Ramos (cell line): ENCODE results near the gene PXMP4.
"Not testable (repeated sequence)": the region's sequence is repeated elsewhere in the genome, so short reads cannot be mapped to it uniquely, and the experiment has no call there.

Experiments used
- in situ Hi-C: fragments of 300-500 bp; cut with MboI; formaldehyde crosslinking; loops from one replicate; pipeline ENCODE4 v1.14.3; 2022; ENCODE audit warnings: low sequenced_read_pairs; ENCODE audit not compliant: unreplicated experiment

The PXMP4 gene, protein sequence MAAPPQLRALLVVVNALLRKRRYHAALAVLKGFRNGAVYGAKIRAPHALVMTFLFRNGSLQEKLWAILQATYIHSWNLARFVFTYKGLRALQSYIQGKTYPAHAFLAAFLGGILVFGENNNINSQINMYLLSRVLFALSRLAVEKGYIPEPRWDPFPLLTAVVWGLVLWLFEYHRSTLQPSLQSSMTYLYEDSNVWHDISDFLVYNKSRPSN

DNA sequence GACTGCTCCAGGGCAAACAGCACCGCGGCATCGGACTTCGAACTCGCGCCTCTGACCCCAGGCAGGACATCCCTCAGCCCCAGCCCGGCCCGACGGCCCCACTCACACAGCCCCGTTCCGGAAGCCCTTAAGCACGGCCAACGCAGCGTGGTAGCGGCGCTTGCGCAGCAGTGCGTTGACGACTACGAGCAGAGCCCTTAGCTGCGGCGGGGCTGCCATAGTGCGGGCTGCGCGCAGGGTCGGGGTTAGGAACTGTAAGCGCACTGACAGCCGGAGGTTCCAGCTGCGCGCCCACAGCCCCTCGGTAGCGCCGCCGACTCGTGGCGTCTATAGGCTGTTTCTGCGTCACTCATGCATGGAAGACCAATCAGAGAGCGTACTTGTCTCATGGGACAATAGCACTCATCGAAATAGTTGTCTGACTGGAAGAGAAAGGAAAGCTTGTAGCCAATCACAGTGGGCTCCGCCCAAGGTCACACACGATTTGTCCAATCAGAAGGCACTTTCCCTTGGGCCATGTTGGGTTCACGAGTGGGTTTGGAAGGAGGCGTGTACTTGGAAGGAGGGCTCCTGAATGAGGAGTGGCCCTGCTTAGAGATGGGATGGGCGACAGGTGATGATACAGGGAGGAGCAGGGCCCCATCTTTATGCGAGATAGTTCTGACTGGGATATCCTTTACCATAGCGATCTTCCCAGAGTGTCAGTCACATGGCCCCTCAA lies at the start of gene PXMP4:
TSS of gene PXMP4 (minus strand) at position 322 of the 721 bp plus-strand sequence. CDS start at position 219, 103 bp downstream.
- in situ Hi-C loops, result no loop called here

DNA sequence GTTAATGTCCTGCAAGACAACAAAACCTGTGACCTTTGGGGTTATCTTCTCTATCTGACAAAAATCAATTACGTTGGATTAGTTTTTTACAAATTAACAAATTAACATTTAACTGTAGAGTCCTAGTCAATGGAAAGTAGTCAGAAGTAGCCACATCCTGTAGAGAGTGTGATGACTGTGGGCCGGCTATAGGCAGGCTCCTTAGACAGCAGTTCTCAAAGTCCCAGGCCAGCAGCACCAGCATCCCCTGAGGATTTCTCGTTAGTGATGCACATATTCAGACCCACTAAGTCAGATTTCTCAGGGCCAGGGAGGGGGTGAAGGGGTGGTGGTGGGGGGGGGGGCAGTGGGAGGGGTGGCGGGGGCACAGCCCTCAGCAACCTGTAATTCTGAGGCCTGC lies 48.9 kb upstream of the PXMP4 start:
- in situ Hi-C loops, result no loop called here

DNA sequence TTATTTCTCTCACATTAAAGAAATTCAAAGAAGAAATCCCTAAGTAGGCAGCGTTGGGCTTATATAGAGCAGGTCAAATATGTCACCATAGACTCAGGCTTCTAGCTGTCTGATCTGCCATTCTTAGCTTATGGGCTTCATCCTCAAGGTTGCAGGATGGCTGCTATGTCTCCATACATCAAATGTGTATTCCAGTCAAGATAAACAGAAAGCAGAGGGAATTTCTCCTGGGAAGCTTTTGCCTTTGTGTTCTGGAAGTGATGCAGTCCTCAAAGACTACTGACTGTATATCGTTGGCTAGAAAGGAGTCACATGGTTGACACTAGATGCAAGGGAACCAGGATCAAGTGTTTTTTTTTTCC lies 47.6 kb upstream of the PXMP4 start:
- in situ Hi-C loops, result no loop called here

DNA sequence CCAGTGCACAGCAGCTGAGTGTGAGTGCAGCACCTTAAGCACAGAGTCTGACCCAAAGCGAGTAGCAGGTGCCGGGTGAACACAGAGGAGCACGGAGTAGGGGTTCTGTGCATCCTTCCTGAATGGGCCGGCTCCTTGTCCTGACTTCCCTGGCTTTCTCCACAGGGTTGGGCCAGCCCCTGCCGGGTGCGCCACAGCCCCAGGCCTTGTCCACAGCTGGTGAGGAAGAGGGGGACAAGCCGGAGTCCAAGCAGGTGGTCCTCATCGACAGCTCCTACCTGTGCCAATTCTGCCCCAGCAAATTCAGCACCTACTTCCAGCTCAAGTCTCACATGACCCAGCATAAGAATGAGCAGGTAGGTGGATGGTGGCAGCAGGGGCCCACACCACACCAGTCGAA lies 46.6 kb upstream of the PXMP4 start:
- in situ Hi-C loops, result no loop called here

DNA sequence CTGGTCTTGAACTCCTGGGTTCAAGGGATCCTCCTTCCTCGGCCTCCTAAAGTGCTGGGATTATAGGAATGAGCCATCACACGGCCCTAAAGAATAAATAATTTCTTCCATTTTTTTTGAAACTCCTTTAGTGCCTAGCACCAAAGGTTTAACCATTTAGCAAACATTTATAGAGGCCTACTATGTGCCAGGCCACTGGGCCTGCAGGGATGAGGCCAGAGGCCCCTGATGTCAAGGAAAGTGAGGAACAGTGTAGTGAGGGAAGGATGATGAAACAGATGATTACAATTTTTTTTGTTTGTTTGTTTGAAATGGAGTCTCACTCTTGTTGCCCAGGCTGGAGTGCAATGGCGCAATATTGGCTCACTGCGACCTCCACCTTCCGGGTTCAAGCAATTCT lies 45.5 kb upstream of the PXMP4 start:
- in situ Hi-C loops, result no loop called here

DNA sequence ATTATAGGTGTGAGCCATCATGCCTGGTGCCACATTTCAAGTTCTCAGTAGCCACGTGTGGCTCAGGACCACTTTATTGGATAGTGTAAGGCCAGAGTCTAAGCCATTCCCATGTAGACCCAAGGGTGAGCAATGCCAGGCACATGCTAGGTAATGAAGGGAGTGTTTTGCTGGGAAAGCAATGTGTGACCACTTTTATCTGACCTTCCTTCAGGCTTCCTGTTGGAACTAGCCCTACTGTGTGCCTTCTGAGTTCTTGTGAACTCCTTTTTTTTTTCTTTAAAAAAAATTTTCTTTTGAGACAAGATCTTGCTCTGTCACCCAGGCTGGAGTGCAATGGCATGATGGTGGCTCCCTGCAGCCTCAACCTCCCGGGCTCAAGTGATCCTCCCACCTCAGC lies 45.0 kb upstream of the PXMP4 start:
- in situ Hi-C loops, result no loop called here

DNA sequence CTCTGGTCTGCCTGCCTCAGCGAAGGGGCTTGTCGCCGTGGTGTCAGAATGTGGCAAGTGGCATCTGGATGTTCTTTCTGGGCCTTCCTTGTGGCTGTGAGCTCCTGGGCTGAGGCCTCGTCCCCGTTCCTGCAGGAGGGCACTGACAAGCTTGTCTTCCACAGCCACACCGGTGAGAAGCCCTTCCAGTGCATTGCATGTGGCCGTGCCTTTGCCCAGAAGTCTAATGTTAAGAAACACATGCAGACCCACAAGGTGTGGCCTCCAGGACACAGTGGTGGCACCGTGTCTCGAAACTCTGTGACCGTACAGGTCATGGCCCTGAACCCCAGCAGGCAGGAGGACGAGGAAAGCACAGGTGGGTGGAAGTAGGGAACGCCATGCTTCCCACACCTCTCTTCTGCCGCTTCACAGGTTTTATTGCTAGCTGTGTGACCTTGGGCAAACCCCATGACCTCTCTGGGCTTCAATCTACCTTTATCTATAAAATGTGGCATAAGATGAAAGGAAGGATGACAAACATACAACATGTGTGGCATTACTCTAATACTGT lies 41.7 kb upstream of the PXMP4 start:
- in situ Hi-C loops, result no loop called here

DNA sequence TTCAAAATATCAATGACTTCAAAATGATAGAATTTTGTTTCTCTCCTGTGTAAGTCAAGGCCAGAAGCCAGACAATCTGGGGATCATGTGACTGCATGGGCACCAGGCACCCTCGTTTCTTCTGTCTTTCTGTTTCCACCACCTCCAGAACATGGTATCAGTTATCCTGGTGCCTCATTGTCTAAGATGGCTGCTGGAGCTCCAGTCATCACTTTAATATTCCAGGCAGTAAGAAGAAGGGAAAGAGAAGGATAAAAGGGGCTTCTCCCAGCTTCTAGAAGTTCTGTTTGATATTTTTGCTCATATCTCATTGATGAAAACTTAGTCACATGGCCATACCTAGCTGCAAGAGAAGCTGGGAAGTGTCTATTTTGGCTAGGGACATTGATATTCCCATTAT lies 37.3 kb upstream of the PXMP4 start:
- in situ Hi-C loops, result no loop called here

DNA sequence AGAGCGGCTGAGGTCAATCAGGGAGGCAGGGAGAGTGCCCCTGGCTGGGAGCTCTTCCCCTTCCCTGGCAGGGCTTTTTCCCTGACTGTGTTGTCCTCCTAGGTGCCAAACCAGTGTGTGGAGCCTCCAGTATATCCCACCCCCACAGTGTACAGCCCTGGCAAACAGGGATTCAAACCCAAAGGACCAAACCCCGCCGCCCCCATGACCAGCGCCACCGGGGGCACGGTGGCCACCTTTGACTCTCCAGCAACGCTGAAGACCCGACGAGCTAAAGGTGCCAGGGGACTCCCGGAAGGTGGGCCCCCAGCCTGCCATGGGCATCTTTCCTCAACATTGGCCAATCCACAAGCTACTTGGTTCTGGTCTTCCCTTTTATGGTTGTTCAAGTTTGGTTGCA lies 36.9 kb upstream of the PXMP4 start:
- in situ Hi-C loops, result no loop called here

DNA sequence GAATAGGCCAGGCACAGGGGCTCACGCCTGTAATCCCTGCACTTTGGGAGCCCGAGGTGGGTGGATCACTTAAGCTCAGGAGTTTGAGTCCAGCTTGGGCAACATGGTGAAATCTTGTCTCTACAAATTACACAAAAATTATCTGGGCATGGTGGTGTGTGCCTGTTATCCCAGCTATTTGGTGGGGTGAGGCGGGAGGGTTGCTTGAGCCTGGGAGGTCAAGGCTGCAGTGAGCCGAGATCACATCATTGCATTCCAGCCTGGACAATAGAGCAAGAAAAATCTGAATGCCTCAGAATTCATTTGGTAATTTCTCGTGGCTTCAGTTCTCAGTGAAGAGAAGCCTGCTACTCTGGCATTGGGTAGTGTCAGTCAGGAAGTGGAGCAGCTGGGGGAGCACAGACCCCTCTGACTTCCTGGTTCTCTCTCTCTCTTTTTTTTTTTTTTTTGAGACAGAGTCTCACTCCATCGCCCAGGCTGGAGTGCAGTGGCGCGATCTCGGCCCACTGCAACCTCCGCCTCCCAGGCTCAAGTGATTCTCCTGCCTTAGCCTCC lies 35.9 kb upstream of the PXMP4 start:
- in situ Hi-C loops, result not testable (repeated sequence)

DNA sequence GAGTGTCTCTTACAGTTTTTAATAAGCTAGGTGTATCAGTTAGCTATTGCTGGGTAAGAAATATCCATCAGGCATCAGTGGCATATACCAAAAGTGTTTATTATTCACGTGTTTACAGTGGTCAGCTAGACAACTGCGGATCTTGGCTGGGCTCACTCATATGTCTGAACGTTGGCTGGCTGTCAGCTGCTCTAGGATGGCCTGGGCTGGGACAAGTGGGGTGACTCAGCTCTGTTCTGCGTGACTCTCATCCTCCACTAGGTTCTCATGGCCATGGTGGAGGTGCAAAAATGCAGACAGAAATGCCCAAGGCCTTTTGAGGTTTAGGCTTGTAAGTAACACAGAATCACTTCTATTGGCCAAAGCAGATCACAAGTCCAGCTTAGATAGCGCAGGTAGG lies 33.7 kb upstream of the PXMP4 start:
- in situ Hi-C loops, result no loop called here

DNA sequence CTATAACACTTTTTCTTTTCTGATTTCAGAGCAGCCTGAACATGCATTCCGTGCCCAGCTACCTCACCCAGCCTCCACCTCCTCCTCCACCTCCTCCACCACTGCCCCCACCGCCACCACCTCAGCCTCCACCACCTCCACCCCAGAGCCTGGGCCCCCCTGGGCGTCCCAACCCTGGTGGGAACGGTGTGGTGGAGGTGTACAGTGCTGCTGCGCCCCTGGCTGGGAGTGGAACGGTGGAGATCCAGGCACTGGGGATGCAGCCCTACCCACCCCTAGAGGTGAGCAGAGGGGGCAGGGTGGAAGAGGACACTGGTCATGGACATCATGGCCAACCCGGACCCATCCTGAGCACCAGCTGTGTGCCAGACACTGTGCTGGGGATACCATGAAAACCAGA lies 33.0 kb upstream of the PXMP4 start:
- in situ Hi-C loops, result no loop called here

DNA sequence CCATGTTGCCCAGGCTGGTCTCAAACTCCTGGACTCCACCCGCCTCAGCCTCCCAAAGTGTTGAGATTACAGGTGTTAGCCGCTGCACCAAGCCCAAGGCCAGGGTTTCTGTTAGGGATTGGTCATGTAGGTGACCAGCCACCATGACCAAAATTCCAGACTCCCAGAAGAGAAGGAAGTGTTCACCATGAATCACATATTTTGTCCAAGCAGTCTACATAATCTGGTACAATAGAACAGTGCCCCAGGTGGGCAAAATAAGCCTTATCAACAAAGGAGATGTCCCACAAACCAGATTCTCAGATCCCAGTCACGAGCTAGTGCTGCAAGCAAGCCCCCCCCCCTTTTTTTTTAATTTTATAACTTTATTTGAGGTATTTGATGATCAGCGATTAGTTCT lies 31.7 kb upstream of the PXMP4 start:
- in situ Hi-C loops, result no loop called here

DNA sequence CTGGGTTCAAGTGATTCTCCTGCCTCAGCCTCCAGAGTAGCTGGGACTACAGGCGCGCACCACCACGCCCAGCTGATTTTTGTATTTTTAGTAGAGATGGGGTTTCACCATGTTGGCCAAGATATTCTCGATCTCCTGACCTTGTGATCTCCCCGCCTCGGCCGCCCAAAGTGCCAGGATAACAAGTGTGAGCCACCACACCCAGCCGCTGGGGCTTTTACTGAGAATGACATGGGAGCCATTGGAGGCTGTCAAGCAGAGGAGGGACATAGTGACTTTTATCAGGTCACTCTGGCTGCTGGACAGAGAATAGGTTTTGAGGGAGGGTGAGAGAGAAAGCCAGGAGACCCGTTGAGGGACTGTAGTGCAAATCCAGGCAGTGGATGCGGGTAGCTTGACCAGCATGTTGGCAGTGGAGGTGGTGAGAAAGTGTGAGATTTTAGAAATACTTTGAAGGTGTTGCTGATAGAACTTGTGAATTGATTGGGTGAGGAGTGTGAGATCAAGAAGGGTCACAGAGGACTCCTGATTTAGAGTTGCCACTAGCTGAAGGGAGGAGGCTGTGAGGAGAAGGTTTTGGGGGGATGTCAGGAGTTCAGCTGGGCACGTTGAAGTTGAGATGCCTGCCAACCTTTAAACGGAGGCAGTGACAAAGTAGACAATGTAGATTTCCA lies 26.4 kb upstream of the PXMP4 start:
- in situ Hi-C loops, result no loop called here

DNA sequence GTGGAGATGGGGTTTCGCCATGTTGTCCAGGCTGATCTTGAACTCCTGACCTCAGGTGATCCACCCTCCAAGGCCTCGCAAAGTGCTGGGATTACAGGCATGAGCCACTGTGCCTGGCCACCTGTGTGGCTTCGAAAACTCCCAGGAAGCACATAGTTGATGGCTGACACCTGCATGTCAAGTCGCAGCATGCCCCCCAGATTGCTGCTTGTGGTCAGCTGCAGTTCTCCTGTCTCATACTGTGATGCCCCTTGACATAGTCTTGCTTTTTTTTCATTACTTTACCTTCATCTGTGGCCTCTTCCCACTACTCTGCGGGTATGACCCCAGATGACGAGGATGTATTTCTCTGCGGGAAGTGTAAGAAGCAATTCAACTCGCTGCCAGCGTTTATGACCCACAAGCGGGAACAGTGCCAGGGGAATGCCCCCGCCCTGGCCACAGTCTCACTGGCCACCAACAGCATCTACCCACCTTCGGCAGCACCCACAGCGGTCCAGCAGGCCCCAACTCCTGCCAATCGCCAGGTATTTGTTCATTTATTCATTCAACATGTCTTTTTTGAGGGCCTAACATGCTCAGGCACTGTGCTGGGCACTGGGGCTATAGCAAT lies 24.8 kb upstream of the PXMP4 start:
- in situ Hi-C loops, result no loop called here

DNA sequence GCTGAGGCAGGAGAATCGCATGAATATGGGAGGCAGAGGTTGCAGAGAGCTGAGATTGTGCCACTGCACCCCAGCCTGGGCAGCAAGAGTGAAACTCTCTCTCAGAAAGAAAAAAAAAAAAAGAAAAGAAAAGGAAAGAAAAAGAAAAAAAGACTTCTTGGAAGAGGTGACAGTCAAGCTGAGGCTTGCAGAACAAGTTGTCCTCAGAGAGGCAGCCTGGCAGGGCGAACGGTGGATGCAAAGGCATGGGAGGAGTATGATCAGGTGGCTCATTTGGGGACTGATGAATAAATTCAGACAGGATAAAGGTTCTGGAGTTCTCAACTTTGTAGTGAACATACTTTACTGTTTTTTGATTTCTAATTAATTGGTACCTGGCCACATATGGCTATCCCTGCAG lies 24.1 kb upstream of the PXMP4 start:
- in situ Hi-C loops, result no loop called here

DNA sequence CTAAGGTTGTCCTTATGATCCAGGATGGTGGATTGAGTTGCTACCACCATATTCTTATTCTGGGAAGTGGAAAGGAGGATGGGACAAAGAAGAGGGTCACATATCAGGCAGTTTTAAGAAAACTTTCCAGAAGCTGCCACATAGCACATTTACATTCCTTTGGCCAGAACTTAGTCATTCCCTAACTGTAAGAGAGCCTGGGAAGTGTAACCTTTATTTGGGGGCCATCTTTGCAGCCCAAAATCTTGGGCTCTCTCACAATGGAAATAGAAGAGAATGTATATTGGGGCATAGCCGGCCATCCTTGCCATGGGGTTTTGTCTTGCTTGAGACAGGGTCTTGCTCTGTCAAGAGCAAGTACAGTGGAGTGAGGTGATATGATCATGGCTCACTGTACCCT lies 20.1 kb upstream of the PXMP4 start:
- in situ Hi-C loops, result no loop called here

DNA sequence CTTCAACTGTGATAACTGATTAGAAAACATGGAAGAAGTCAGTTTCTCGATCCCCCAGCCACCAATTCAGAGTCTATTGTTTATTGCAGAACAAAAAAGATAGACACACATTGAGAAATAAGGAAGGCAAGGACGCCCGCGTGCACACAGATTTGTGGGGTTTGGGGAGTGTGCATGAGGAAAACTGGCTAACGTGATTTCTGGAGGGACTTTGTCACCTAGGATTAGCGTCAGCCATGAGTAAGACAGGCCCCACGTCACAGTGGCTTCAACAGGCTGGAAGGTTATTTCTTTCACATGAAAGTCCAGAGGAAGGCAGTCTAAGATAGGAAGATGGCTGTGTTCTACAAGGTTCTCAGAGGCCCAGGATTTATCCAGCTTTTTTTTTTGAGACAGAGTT lies 19.4 kb upstream of the PXMP4 start:
- in situ Hi-C loops, result no loop called here

DNA sequence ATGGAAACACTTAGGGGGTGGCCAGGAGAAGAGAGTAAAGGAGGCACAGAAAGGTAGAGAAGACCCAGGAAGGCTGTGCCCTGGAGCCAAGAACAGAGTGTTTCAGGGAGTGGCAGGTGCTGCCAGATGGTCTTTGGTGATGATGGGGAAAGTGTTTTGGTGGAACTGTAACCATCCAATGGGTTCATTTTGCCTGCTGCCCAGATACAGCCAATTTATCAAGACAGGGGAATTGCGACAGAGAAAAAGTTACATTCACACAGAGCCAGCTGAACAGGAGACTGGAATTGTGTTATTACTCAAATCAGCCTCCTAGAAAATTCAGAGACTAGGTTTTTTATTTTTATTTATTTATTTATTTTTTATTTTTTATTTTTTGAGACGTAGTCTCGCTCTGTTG lies 16.9 kb upstream of the PXMP4 start:
- in situ Hi-C loops, result no loop called here

DNA sequence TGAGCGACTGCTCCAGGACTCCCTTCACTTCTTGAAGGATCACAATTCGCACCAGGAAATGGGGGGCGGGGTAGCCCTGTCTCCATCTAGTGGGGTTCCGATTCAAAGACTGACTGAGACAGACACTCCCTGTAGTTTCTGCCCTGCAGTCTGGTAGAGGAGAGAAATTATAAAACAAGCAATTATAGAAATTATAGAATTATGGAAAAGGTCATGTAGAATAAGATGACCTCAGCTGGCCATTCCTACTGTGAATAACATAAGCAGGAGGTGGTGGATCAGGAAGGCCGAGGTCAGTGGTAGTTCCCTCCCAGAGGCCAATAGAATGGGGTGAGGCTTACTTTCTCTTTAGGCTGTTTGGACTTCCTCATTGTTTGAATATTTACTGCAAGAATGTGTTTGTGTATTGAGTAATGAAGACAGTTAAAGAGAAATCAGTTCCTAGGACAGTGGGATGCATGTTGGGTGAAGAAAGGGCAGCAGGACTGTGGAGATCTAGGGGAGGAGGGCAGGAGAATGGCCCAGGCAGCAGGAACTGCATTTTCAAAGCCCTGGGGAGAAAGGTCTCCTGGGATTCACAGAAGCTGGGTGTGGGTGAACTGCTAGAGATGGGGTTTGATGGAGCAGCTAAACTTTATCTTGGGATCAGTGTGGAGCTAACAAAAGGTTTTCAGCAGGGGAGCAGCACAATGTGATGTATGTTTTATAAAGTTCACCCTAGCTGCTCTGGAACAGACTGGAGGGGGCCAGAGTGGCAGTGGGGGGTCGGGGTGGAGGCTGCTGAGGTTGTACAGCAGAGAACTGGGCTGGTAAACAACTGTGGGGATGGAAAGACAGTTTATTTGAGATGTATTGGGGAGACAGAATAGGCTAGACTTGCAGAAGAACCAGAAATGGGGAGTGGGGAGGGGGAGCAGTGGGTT lies 13.8 kb upstream of the PXMP4 start:
- in situ Hi-C loops, result no loop called here
